ENCODE measurements around the gene HSPA5. TPM values are rescaled to one million over a fixed set of nuclear protein-coding genes. Genes with fewer than 3 reads are reported as not detected.
A peak's percentile ranks its signal among the peaks of the same experiment; 100 is the strongest.
"Not testable (repeated sequence)": the region's sequence is repeated elsewhere in the genome, so short reads cannot be mapped to it uniquely, and the experiment has no call there.

Gene HSPA5
- total RNA-seq (40.1 and 42.6 TPM in 2 replicates), polyA plus RNA-seq (94.5 and 141 TPM in 2 replicates), polyA minus RNA-seq (44.6 and 60.1 TPM in 2 replicates)
- 31.0 TPM for total RNA-seq (2013)

DNA sequence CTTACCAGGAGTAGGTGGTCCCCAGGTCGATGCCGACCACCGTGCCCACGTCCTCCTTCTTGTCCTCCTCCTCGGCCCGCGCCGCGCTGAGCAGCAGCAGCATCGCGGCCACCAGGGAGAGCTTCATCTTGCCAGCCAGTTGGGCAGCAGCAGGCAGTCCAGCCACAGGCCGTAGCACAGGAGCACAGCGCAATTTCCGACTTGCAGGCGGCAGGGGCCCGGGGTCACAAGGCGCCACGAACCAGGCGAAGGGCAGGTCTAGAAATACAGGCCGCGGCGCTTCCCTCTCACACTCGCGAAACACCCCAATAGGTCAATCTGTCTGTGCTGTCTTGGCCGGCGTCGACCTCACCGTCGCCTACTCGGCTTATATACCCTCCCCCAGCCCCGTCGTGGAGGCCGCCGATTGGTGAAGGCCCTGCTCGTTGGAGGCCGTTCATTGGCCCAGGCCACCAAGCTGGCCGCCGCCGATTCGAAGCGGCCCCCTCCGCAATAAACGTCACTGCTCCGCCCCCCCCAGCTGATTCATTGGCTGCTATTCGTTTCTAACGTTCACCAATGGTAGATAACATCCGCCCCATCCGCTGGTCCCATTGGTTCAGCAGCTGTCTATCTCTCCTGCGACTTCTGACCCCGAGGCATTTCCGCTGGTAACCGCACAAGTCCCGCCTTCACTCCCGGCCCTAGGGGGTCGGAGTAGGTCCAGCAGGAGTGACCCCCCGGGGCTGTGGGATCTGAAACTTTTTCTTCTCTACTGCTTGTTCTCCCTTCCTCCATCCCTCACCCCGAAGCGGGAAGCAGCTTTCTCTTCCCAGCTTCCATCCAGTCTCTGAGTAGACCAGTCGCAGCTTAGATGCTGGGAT is at the start of gene HSPA5:
Gene HSPA5, minus strand, starts transcription at position 344 of the 863 bp plus-strand sequence. Its CDS starts 217 bp downstream, at position 127.
- WGBS (ENCODE audit: insufficient coverage): under 1% methylated on average over 59 of the region's 59 CpGs
- peak; percentile 90 for ATAC-seq (ENCODE audit: low read depth)
- peaks cover 16 to 26% of the 10 kb centered on the region in 2 donors for H3K4me1 ChIP-seq (ENCODE audit: control insufficient read depth in 2 of 2, insufficient read depth in 2 of 2, low read length in 2 of 2)

DNA sequence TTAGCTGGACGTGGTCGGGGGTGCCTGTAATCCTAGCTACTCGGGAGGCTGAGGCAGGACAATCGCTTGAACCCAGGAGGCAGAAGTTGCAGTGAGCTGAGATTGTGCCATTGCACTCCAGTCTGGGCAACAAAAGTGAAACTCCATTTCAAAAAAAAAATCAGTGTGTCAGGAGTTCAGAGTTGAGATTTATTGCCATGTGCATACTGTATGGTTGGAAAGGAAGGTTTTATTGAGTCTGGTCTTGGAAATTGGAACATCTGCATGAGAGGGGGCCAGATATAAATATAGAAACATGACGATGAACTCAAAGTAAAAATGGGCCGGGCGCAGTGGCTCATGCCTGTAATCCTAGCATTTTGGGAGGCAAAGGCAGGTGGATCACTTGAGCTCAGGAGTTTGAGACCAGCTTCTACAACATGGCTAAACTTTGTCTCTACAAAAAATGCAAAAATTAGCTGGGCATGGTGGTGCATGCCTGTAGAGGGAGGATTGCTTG is 45.8 kb upstream of the HSPA5 start:
- H3K4me2 ChIP-seq (replicated peaks; ENCODE audit: low read depth, low read length, poor library complexity, severe bottlenecking); H3K9me3 Mint-ChIP-seq (ENCODE audit: insufficient read depth); H3K27ac Mint-ChIP-seq; H3K4me1 Mint-ChIP-seq; H3K36me3 ChIP-seq (replicated peaks in 1 of 2; ENCODE audit: control extremely low read depth in 1 of 2, control insufficient read depth in 1 of 2, extremely low read depth in 1 of 2, insufficient read depth in 2 of 2, low read length in 1 of 2); intact Hi-C loops (cut with micrococcal nuclease); H3K27me3 Mint-ChIP-seq; H3K9me3 ChIP-seq (ENCODE audit: control extremely low read depth in 1 of 3, control insufficient read depth in 2 of 3, insufficient read depth in 1 of 3, low read length in 2 of 3); H3K4me3 Mint-ChIP-seq; CTCF ChIA-PET; DNase-seq; ATAC-seq (ENCODE audit: low read depth); H3K4me1 ChIP-seq (ENCODE audit: control insufficient read depth in 2 of 2, insufficient read depth in 2 of 2, low read length in 2 of 2); H3K9ac ChIP-seq (ENCODE audit: low read length); H2AFZ ChIP-seq (ENCODE audit: insufficient read depth, low read depth, low read length, poor library complexity, severe bottlenecking); H3K27me3 ChIP-seq (replicated peaks in 1 of 4; ENCODE audit: control extremely low read depth in 1 of 4, control insufficient read depth in 3 of 4, insufficient read depth in 4 of 4, low read length in 3 of 4); H3K4me3 ChIP-seq (ENCODE audit: control extremely low read depth in 1 of 5, extremely low read depth in 1 of 5, insufficient read depth in 1 of 5, low read depth in 2 of 5, low read length in 4 of 5); H3K27ac ChIP-seq (ENCODE audit: low read length in 2 of 2); POLR2A ChIA-PET: not testable (repeated sequence)
- Histone ChIP-seq H4K20me1 (ENCODE audit: control insufficient read depth, insufficient read depth, low read length, poor library complexity, severe bottlenecking) (peaks cover 61% of the 10 kb centered on the region), H3K79me2 (ENCODE audit: control insufficient read depth, insufficient read depth, low read length) (peaks cover 94% of the 10 kb centered on the region)
- 96% methylated on average over 7 of the region's 7 CpGs for WGBS (ENCODE audit: insufficient coverage)

More for the DNA sequence above, at the start of gene HSPA5:
- H2AFZ ChIP-seq (ENCODE audit: insufficient read depth, low read depth, low read length, poor library complexity, severe bottlenecking): peak within 1 kb of the TSS; percentile 99
- TF ChIP-seq, protein P1, sequence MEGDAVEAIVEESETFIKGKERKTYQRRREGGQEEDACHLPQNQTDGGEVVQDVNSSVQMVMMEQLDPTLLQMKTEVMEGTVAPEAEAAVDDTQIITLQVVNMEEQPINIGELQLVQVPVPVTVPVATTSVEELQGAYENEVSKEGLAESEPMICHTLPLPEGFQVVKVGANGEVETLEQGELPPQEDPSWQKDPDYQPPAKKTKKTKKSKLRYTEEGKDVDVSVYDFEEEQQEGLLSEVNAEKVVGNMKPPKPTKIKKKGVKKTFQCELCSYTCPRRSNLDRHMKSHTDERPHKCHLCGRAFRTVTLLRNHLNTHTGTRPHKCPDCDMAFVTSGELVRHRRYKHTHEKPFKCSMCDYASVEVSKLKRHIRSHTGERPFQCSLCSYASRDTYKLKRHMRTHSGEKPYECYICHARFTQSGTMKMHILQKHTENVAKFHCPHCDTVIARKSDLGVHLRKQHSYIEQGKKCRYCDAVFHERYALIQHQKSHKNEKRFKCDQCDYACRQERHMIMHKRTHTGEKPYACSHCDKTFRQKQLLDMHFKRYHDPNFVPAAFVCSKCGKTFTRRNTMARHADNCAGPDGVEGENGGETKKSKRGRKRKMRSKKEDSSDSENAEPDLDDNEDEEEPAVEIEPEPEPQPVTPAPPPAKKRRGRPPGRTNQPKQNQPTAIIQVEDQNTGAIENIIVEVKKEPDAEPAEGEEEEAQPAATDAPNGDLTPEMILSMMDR (IDR thresholded peaks at IDR 0.05): no peak
- no peak for TF ChIP-seq EZH2 (IDR thresholded peaks at IDR 0.05; ENCODE audit: borderline replicate concordance, insufficient read depth, low read depth, low read length, poor library complexity, severe bottlenecking)
- Mint-ChIP-seq H3K4me1 (peaks cover 50% of the 10 kb centered on the region), H3K27ac (peak within 1 kb of the TSS; percentile 93), H3K9me3 (ENCODE audit: insufficient read depth) (no peaks in the 10 kb centered on the region), H3K4me3 (peak within 1 kb of the TSS; percentile 95), H3K27me3 (no peaks in the 10 kb centered on the region)
- H3K9ac ChIP-seq (ENCODE audit: low read length): peak within 1 kb of the TSS; percentile 99
- H3K4me2 ChIP-seq (replicated peaks; ENCODE audit: low read depth, low read length, poor library complexity, severe bottlenecking): peak within 1 kb of the TSS; percentile 95
- H3K36me3 ChIP-seq (replicated peaks in 1 of 2; ENCODE audit: control extremely low read depth in 1 of 2, control insufficient read depth in 1 of 2, extremely low read depth in 1 of 2, insufficient read depth in 2 of 2, low read length in 1 of 2): peaks cover 9 to 35% of the 10 kb centered on the region in 2 experiments
- CTCF ChIA-PET: interaction anchor here (2.4 kb wide), 1 partner anchor 20 kb away, joined by 14 read pairs; the partner anchor contains the start of gene GAPVD1
- H4K20me1 ChIP-seq (ENCODE audit: control insufficient read depth, insufficient read depth, low read length, poor library complexity, severe bottlenecking): peaks cover 10% of the 10 kb centered on the region
- H3K9me3 ChIP-seq (ENCODE audit: control extremely low read depth in 1 of 3, control insufficient read depth in 2 of 3, insufficient read depth in 1 of 3, low read length in 2 of 3): no peaks in the 10 kb centered on the region
- no peaks in the 10 kb centered on the region for H3K27me3 ChIP-seq (replicated peaks in 1 of 4; ENCODE audit: control extremely low read depth in 1 of 4, control insufficient read depth in 3 of 4, insufficient read depth in 4 of 4, low read length in 3 of 4)
- DNase-seq: peak; percentile 100
- intact Hi-C loops (cut with micrococcal nuclease): loop anchor here (1.0 to 5.0 kb wide), 7 partner anchors 20 to 506 kb away; partner anchors contain the start of genes ARPC5L, GAPVD1, NR6A1 and PBX3
- H3K27ac ChIP-seq (ENCODE audit: low read length in 2 of 2): peak within 1 kb of the TSS; percentile 98 to 99
- peaks cover 42% of the 10 kb centered on the region for H3K79me2 ChIP-seq (ENCODE audit: control insufficient read depth, insufficient read depth, low read length)
- H3K4me3 ChIP-seq (ENCODE audit: control extremely low read depth in 1 of 5, extremely low read depth in 1 of 5, insufficient read depth in 1 of 5, low read depth in 2 of 5, low read length in 4 of 5): peak within 1 kb of the TSS; percentile 82 to 98 (median 92)
- POLR2A ChIA-PET: interaction anchor here (0.5 to 2.4 kb wide), 7 partner anchors 14 to 1143 kb away, joined by 3 to 25 read pairs (median 4); partner anchors contain the start of genes GAPVD1 and RABEPK
